GM18870 (cell line): ENCODE results near the gene SSR1.
"Not testable (repeated sequence)": the region's sequence is repeated elsewhere in the genome, so short reads cannot be mapped to it uniquely, and the experiment has no call there.

Source experiments
- ATAC-seq: cut with Tn5 transposase; IDR thresholded peaks from one replicate; pipeline ENCODE4 v1.9.1; 2021; ENCODE audit warnings: moderate library complexity; ENCODE audit not compliant: unreplicated experiment

The SSR1 gene

GRCh38 chr6:7312616-7313504 lies at the start of gene SSR1:
TSS of gene SSR1 (minus strand) at chr6:7313199. CDS start at chr6:7313120, 79 bp downstream.
- peak; percentile 83 for ATAC-seq

GRCh38 chr6:7351916-7352315 lies 38.9 kb upstream of the SSR1 start:
- not testable (repeated sequence) for ATAC-seq

GRCh38 chr6:7350591-7350990 lies 37.6 kb upstream of the SSR1 start:
- not testable (repeated sequence) for ATAC-seq

- ATAC-seq: not testable (repeated sequence)
These were observed 34.6 kb upstream of the SSR1 start for GRCh38 chr6:7347551-7347997.

GRCh38 chr6:7344773-7345450 lies 31.9 kb upstream of the SSR1 start:
- not testable (repeated sequence) for ATAC-seq

- ATAC-seq: no peak
These were observed 30.8 kb upstream of the SSR1 start for GRCh38 chr6:7343546-7344475.

- ATAC-seq: no peak
These were observed 29.2 kb upstream of the SSR1 start for GRCh38 chr6:7341989-7342742.

GRCh38 chr6:7341271-7341670 lies 28.3 kb upstream of the SSR1 start:
- ATAC-seq: no peak

GRCh38 chr6:7339007-7339732 lies 26.2 kb upstream of the SSR1 start:
- ATAC-seq: not testable (repeated sequence)

GRCh38 chr6:7338031-7338430 lies 25.0 kb upstream of the SSR1 start:
- no peak for ATAC-seq

- no peak for ATAC-seq
These were observed 22.5 kb upstream of the SSR1 start for GRCh38 chr6:7335519-7335918.

GRCh38 chr6:7334685-7335084 lies 21.7 kb upstream of the SSR1 start:
- ATAC-seq: no peak

- no peak for ATAC-seq
These were observed 19.2 kb upstream of the SSR1 start for GRCh38 chr6:7332090-7332745.

GRCh38 chr6:7331452-7331851 lies 18.5 kb upstream of the SSR1 start:
- no peak for ATAC-seq

GRCh38 chr6:7328243-7328642 lies 15.2 kb upstream of the SSR1 start:
- ATAC-seq: no peak

GRCh38 chr6:7325750-7326149 lies 12.8 kb upstream of the SSR1 start:
- no peak for ATAC-seq

- ATAC-seq: no peak
These were observed 11.5 kb upstream of the SSR1 start for GRCh38 chr6:7324520-7324919.

GRCh38 chr6:7323074-7323473 lies 10.1 kb upstream of the SSR1 start:
- ATAC-seq: no peak

- not testable (repeated sequence) for ATAC-seq
These were observed 8.9 kb upstream of the SSR1 start for GRCh38 chr6:7321866-7322265.
